NB4 (cell line): ENCODE results near the gene PCNX3.

ENCODE experiments used
- CTCF ChIP-seq: IDR thresholded peaks from one replicate; pipeline ENCODE4 v1.5.1; 2012; ENCODE audit warnings: low read depth, low read length
- MAX ChIP-seq: IDR thresholded peaks from 2 replicates; pipeline ENCODE4 v1.6.1; 2011; ENCODE audit warnings: low read depth, low read length
- POLR2A ChIP-seq: IDR thresholded peaks from 2 replicates; pipeline ENCODE4 v1.6.1; 2011; ENCODE audit warnings: mild to moderate bottlenecking; ENCODE audit not compliant: insufficient read length; ENCODE audit errors: extremely low read depth

- TF ChIP-seq CTCF (no peak), MAX (no peak), POLR2A (no peak)
Measured at GRCh38 chr11:65646958-65647701, 31.6 kb downstream of the PCNX3 start.
